ENCODE results near the gene CD200R1L.

CD200R1L gene

GRCh38 chr3:112846764-112847163 is at the start of gene CD200R1L:
CD200R1L (minus strand) TSS chr3:112846864; CDS start chr3:112829367, 17,497 bp downstream.
- DNase-seq (ENCODE audit: insufficient read length, low spot score) (no peak), FAIRE-seq (no peak)
- no peak for TF ChIP-seq CTCF (IDR thresholded peaks at IDR 0.05; ENCODE audit: insufficient read depth, missing control alignments)

- no peak for DNase-seq (ENCODE audit: insufficient read length, low spot score)
- TF ChIP-seq CTCF (IDR thresholded peaks at IDR 0.05; ENCODE audit: insufficient read depth, missing control alignments), result no peak
- no peak for FAIRE-seq
Measured at GRCh38 chr3:112894258-112894657, 47.6 kb upstream of the CD200R1L start.

- no peak for DNase-seq (ENCODE audit: insufficient read length, low spot score)
- TF ChIP-seq CTCF (IDR thresholded peaks at IDR 0.05; ENCODE audit: insufficient read depth, missing control alignments), result no peak
- FAIRE-seq, result no peak
Measured at GRCh38 chr3:112889357-112889756, 42.7 kb upstream of the CD200R1L start.

- no peak for TF ChIP-seq CTCF (IDR thresholded peaks at IDR 0.05; ENCODE audit: insufficient read depth, missing control alignments)
- DNase-seq (ENCODE audit: insufficient read length, low spot score) (no peak), FAIRE-seq (no peak)
Measured at GRCh38 chr3:112888381-112889085, 41.9 kb upstream of the CD200R1L start.

GRCh38 chr3:112884678-112885290 is 38.1 kb upstream of the CD200R1L start:
- DNase-seq (ENCODE audit: insufficient read length, low spot score) (no peak), FAIRE-seq (no peak)
- no peak for TF ChIP-seq CTCF (IDR thresholded peaks at IDR 0.05; ENCODE audit: insufficient read depth, missing control alignments)

GRCh38 chr3:112881891-112882290 is 35.2 kb upstream of the CD200R1L start:
- FAIRE-seq, result no peak
- no peak for TF ChIP-seq CTCF (IDR thresholded peaks at IDR 0.05; ENCODE audit: insufficient read depth, missing control alignments)
- DNase-seq (ENCODE audit: insufficient read length, low spot score), result no peak

- FAIRE-seq (no peak), DNase-seq (ENCODE audit: insufficient read length, low spot score) (no peak)
- TF ChIP-seq CTCF (IDR thresholded peaks at IDR 0.05; ENCODE audit: insufficient read depth, missing control alignments), result no peak
Measured at GRCh38 chr3:112875561-112875960, 28.9 kb upstream of the CD200R1L start.

All from D721Med (cell line).